CD14-positive monocyte (primary cell): Measurements from ENCODE around the gene KIF1A. TPM values are rescaled to one million over a fixed set of nuclear protein-coding genes. Genes with fewer than 3 reads are reported as not detected.

Source experiments
- DNase-seq, 3 donors: peaks; one replicate each; pipeline ENCODE4 v3.0.0-alpha.2; 2011 to 2022
- H2AFZ ChIP-seq: 2 replicates; pipeline ENCODE4 v1.6.0; 2012; ENCODE audit warnings: mild to moderate bottlenecking, low read depth, low read length, inconsistent platforms; ENCODE audit not compliant: insufficient read depth, poor library complexity, severe bottlenecking
- H3K27ac ChIP-seq, 2 donors: 1 replicate in 1 of 2; 2 replicates in 1 of 2; pipeline ENCODE4 v1.5.1; 2012 to 2013; ENCODE audit warnings: low read length in 2 of 2, control low read depth in 1 of 2, inconsistent platforms in 1 of 2, low read depth in 1 of 2, mild to moderate bottlenecking in 1 of 2
- H3K27me3 ChIP-seq, 2 donors: one replicate each; pipeline versions ENCODE4 v1.6.0 to v1.6.1; 2011 to 2013; ENCODE audit warnings: low read length in 2 of 2; ENCODE audit not compliant: control insufficient read depth in 2 of 2, insufficient read depth in 2 of 2
- H3K36me3 ChIP-seq, 2 donors: replicated peaks in 1 of 2; 1 replicate in 1 of 2; 2 replicates in 1 of 2; pipeline versions ENCODE4 v1.5.1 to v1.6.1; 2012 to 2013; ENCODE audit warnings: low read length in 2 of 2, control low read depth in 1 of 2, inconsistent platforms in 1 of 2, mild to moderate bottlenecking in 1 of 2; ENCODE audit not compliant: insufficient read depth in 2 of 2, control insufficient read depth in 1 of 2
- H3K4me1 ChIP-seq, 2 donors: 1 replicate in 1 of 2; 2 replicates in 1 of 2; pipeline versions ENCODE4 v1.5.1 to v1.6.1; 2012 to 2013; ENCODE audit warnings: low read length in 2 of 2, control low read depth in 1 of 2, inconsistent platforms in 1 of 2, mild to moderate bottlenecking in 1 of 2, moderate library complexity in 1 of 2; ENCODE audit not compliant: insufficient read depth in 2 of 2, control insufficient read depth in 1 of 2
- H3K4me2 ChIP-seq: replicated peaks from 2 replicates; pipeline ENCODE3; 2012; ENCODE audit warnings: low read length, moderate library complexity, mild to moderate bottlenecking; ENCODE audit not compliant: poor library complexity, severe bottlenecking; ENCODE audit errors: extremely low read depth
- H3K4me3 ChIP-seq, 3 experiments: fragments of 200-600 bp in 1 of 3; sonication (generic) in 1 of 3; replicated peaks in 1 of 3; 1 replicate in 2 of 3; 2 replicates in 1 of 3; pipeline ENCODE4 v1.5.1; 2011 to 2013; ENCODE audit warnings: low read length in 3 of 3, mild to moderate bottlenecking in 3 of 3, control low read depth in 2 of 3, low read depth in 2 of 3, inconsistent platforms in 1 of 3, moderate library complexity in 1 of 3
- H3K79me2 ChIP-seq: 2 replicates; pipeline ENCODE4 v1.6.0; 2012; ENCODE audit warnings: mild to moderate bottlenecking, control low read depth, inconsistent platforms, low read length, moderate library complexity; ENCODE audit not compliant: insufficient read depth
- H3K9ac ChIP-seq: 2 replicates; pipeline ENCODE4 v1.6.0; 2017; ENCODE audit warnings: low read length, mild to moderate bottlenecking; ENCODE audit not compliant: insufficient read depth, poor library complexity, severe bottlenecking
- H3K9me3 ChIP-seq, 2 donors: replicated peaks in 1 of 2; 1 replicate in 1 of 2; 2 replicates in 1 of 2; pipeline versions ENCODE4 v1.5.1 to v1.6.1; 2012 to 2013; ENCODE audit warnings: low read length in 2 of 2, control low read depth in 1 of 2; ENCODE audit not compliant: control insufficient read depth in 1 of 2, insufficient read depth in 1 of 2
- H4K20me1 ChIP-seq: 2 replicates; pipeline ENCODE4 v1.6.0; 2012; ENCODE audit warnings: mild to moderate bottlenecking, low read length, control low read depth, moderate library complexity; ENCODE audit not compliant: insufficient read depth
- H3K27ac Mint-ChIP-seq, 7 donors: one replicate each; pipeline ENCODE4 v1.8.0; 2020; ENCODE audit warnings: mild to moderate bottlenecking in 7 of 7, mixed read lengths in 7 of 7, moderate library complexity in 6 of 7, inconsistent platforms in 2 of 7
- H3K27me3 Mint-ChIP-seq, 3 donors: one replicate each; pipeline ENCODE4 v1.8.0; 2021 to 2022; ENCODE audit warnings: low read depth in 3 of 3, mild to moderate bottlenecking in 3 of 3, mixed read lengths in 3 of 3, moderate library complexity in 3 of 3, inconsistent platforms in 1 of 3
- H3K36me3 Mint-ChIP-seq, 2 donors: one replicate each; pipeline ENCODE4 v1.8.0; 2020; ENCODE audit warnings: mixed read lengths in 2 of 2, inconsistent platforms in 1 of 2, mild to moderate bottlenecking in 1 of 2
- H3K4me1 Mint-ChIP-seq: one replicate; pipeline ENCODE4 v1.8.0; 2020; ENCODE audit warnings: mild to moderate bottlenecking, mixed read lengths
- H3K4me3 Mint-ChIP-seq, 2 donors: one replicate each; pipeline ENCODE4 v1.8.0; 2020; ENCODE audit warnings: mild to moderate bottlenecking in 2 of 2, mixed read lengths in 2 of 2, moderate library complexity in 1 of 2
- H3K9me3 Mint-ChIP-seq, 7 donors: one replicate each; pipeline ENCODE4 v1.8.0; 2020 to 2022; ENCODE audit warnings: mixed read lengths in 7 of 7, mild to moderate bottlenecking in 6 of 7, moderate library complexity in 6 of 7, inconsistent platforms in 2 of 7
- CTCF ChIP-seq: fragments of 200-600 bp; IDR thresholded peaks from one replicate; pipeline ENCODE4 v1.8.0; 2022; ENCODE audit warnings: antibody characterized with exemption, mild to moderate bottlenecking
- WGBS: methylation state at CpG from one replicate; pipeline ENCODE4 v1.1.5; 2013; ENCODE audit warnings: missing lambda C conversion rate; ENCODE audit not compliant: insufficient coverage; 5-methylcytosine and 5-hydroxymethylcytosine counted together
- intact Hi-C, 2 donors: fragments of 100-400 bp; cut with micrococcal nuclease; formaldehyde crosslinking; loops; one replicate each; pipeline versions ENCODE4 v1.15.0 to v1.15.1; 2023
- polyA plus RNA-seq, 3 donors: library from polyadenylated mRNA; depleted of rRNA in 1 of 3; unstranded in 2 of 3; stranded (reverse) in 1 of 3; fragments of 300-500 nt in 2 of 3; fragments of >200 nt in 1 of 3; fragmentation: Illumina TruSeq in 2 of 3; gene quantifications; 1 replicate in 2 of 3; 2 replicates in 1 of 3; pipeline ENCODE4 v1.2.3, GENCODE V29; 2012 to 2021

Gene KIF1A
- polyA plus RNA-seq, 3 donors = not detected

- Histone ChIP-seq H3K9ac (no peak overlapping the region), H3K27ac (no peak overlapping the region), H4K20me1 (no peaks in the 10 kb centered on the region), H3K4me3 (no peak overlapping the region), H3K9me3 (no peaks in the 10 kb centered on the region), H3K27me3 (no peaks in the 10 kb centered on the region), H3K4me1 (no peaks in the 10 kb centered on the region), H3K79me2 (no peaks in the 10 kb centered on the region), H2AFZ (no peak overlapping the region), H3K36me3 (no peaks in the 10 kb centered on the region), H3K4me2 (no peak overlapping the region)
- Mint-ChIP-seq H3K27ac (no peak overlapping the region), H3K9me3 (peaks cover 0 to 1% (median 0%) of the 10 kb centered on the region in 7 donors), H3K4me1 (no peaks in the 10 kb centered on the region), H3K4me3 (no peak overlapping the region), H3K36me3 (no peaks in the 10 kb centered on the region), H3K27me3 (peaks cover 4 to 12% (median 12%) of the 10 kb centered on the region in 3 donors)
- WGBS = 97% methylated on average over 17 of the region's 17 CpGs
- intact Hi-C loops = loop anchor here in 1 of 2 donors (10.0 kb wide), 1 partner anchor 220 kb away; no protein-coding TSS in a partner anchor
- DNase-seq = no peak
- TF ChIP-seq CTCF = no peak
These were observed 85.3 kb downstream of the KIF1A start for GRCh38 chr2:240734756-240735155.

GRCh38 chr2:240733803-240734495 lies 86.1 kb downstream of the KIF1A start:
- H4K20me1 ChIP-seq = no peaks in the 10 kb centered on the region
- no peaks in the 10 kb centered on the region for H3K79me2 ChIP-seq
- H3K27ac ChIP-seq = no peak overlapping the region
- Mint-ChIP-seq H3K27ac (no peak overlapping the region), H3K4me3 (no peak overlapping the region), H3K9me3 (peaks cover 0 to 1% (median 0%) of the 10 kb centered on the region in 7 donors), H3K36me3 (no peaks in the 10 kb centered on the region), H3K4me1 (no peaks in the 10 kb centered on the region), H3K27me3 (peaks cover 2 to 14% (median 9%) of the 10 kb centered on the region in 3 donors)
- H3K4me2 ChIP-seq = no peak overlapping the region
- H3K4me1 ChIP-seq = no peaks in the 10 kb centered on the region
- no peak overlapping the region for H2AFZ ChIP-seq
- H3K27me3 ChIP-seq = no peaks in the 10 kb centered on the region
- no peak overlapping the region for H3K9ac ChIP-seq
- TF ChIP-seq CTCF = peak; percentile 35
- intact Hi-C loops = loop anchor here in 1 of 2 donors (10.0 kb wide), 1 partner anchor 219 kb away; no protein-coding TSS in a partner anchor
- DNase-seq = peak in 1 of 3 donors; percentile 9
- no peaks in the 10 kb centered on the region for H3K9me3 ChIP-seq
- 77% methylated on average over 22 of the region's 24 CpGs for WGBS
- no peaks in the 10 kb centered on the region for H3K36me3 ChIP-seq
- no peak overlapping the region for H3K4me3 ChIP-seq
